ENCODE results near the gene OPRD1.

OPRD1 gene

DNA sequence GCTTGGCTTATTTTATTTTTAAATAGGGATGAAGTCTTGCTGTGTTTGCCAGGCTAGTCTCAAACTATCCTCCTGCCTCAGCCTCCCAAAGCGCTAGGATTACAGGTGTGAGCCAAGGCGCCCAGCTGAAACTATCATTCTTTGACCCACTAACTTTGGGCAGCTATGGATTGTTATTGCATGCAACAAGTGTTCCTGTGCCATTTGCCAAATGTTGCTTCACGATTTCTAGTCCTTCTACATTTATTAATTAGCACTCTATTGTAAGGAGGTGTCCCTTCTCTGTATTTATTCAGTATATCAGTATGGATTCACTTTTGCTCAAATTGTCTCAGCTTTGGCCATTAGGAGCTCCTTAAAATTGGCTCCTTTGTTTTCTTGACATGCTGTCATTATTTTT, 38.9 kb upstream of the OPRD1 start:
- peaks cover 6% of the 10 kb centered on the region for H3K4me1 ChIP-seq (ENCODE audit: control insufficient read depth, insufficient read depth, low read depth, low read length)
- H2BK5ac ChIP-seq (ENCODE audit: low read depth, low read length, poor library complexity, severe bottlenecking), result no peak overlapping the region
- H3K4ac ChIP-seq (ENCODE audit: low read depth in 1 of 2, low read length in 2 of 2), result no peak overlapping the region
- WGBS, result 100% methylated on average over 3 of the region's 3 CpGs
- no peak overlapping the region for H4K8ac ChIP-seq (ENCODE audit: low read length)
- H2BK120ac ChIP-seq (ENCODE audit: low read depth, low read length), result no peak overlapping the region
- H4K91ac ChIP-seq (ENCODE audit: low read length), result no peak overlapping the region
- no peak overlapping the region for H2AK5ac ChIP-seq (ENCODE audit: low read length, severe bottlenecking)
- H3K18ac ChIP-seq (ENCODE audit: low read depth in 1 of 2, low read length in 2 of 2), result no peak overlapping the region
- H3K9ac ChIP-seq (ENCODE audit: low read length), result no peak overlapping the region
- H2BK15ac ChIP-seq (ENCODE audit: low read depth, poor library complexity, severe bottlenecking), result no peak overlapping the region
- peaks cover 15% of the 10 kb centered on the region for H3K79me1 ChIP-seq (replicated peaks; ENCODE audit: low read length, poor library complexity, severe bottlenecking)
- H3K23ac ChIP-seq (ENCODE audit: low read length in 2 of 2), result no peak overlapping the region
- no peaks in the 10 kb centered on the region for H3K27me3 ChIP-seq (ENCODE audit: control insufficient read depth in 1 of 2, insufficient read depth in 1 of 2, low read length in 2 of 2)
- no peak for DNase-seq
- no peak overlapping the region for H3K4me3 ChIP-seq (ENCODE audit: insufficient read depth in 1 of 2, low read depth in 1 of 2, low read length in 2 of 2)
- H3K4me2 ChIP-seq (ENCODE audit: low read length, poor library complexity, severe bottlenecking), result no peak overlapping the region
- H3K36me3 ChIP-seq (ENCODE audit: control insufficient read depth in 1 of 2, insufficient read depth in 2 of 2, low read depth in 1 of 2, low read length in 2 of 2), result peaks cover 25 to 54% of the 10 kb centered on the region in 2 experiments
- no peak overlapping the region for H3K27ac ChIP-seq (ENCODE audit: low read length, poor library complexity, severe bottlenecking)
- H2BK12ac ChIP-seq (ENCODE audit: low read length in 2 of 2), result no peak overlapping the region
- H2AFZ ChIP-seq (ENCODE audit: low read depth, low read length), result no peak overlapping the region
- no peaks in the 10 kb centered on the region for H3K9me3 ChIP-seq (ENCODE audit: control insufficient read depth, low read length)
- H3K14ac ChIP-seq (ENCODE audit: low read length in 2 of 2), result no peak overlapping the region

DNA sequence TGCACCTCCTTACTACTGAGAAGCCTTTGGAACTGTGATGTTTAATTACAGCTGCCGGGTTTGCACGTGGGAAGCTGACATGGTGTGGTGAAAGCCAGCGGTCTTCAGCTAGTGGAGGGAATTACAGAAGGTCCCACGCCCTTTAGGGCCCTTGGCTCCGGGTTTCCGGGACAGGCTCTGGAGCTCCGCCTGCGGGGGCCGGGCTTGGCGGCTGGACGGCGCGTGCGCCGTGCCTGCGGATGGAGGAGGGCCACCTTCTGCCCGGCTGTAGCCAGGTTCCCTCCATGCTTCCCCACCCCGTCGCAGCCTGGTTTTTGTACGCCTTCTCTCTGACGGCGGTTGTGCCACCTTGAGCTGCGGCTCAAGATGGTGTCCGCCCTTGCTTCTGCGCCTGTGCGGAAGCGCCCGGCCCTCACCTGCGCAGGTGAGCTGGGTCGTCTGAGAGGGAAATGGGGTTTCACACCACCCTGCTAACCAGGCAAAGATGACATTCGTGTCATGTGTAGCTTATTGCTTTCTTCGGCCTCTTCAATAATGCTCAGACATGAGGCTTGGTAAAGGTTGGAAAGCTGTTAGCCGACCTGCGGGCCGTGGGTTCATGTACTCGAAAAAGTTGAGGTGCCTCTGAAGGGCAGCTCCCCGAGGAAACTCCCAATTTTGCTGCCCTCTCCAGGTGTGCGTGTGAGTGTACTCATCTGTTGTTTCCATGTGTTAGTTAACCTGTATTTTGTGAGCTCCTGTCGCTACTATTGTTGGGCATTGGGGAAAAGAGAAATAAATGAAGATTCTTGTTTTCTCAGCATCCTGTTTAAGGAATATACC, 36.6 kb upstream of the OPRD1 start:
- DNase-seq, result no peak
- Histone ChIP-seq H3K27ac (ENCODE audit: low read length, poor library complexity, severe bottlenecking) (no peak overlapping the region), H2AK5ac (ENCODE audit: low read length, severe bottlenecking) (no peak overlapping the region), H2BK12ac (ENCODE audit: low read length in 2 of 2) (peak overlapping the region in 1 of 2 experiments; percentile 23), H3K9me3 (ENCODE audit: control insufficient read depth, low read length) (no peaks in the 10 kb centered on the region), H3K14ac (ENCODE audit: low read length in 2 of 2) (no peak overlapping the region), H3K4me2 (ENCODE audit: low read length, poor library complexity, severe bottlenecking) (no peak overlapping the region), H2BK15ac (ENCODE audit: low read depth, poor library complexity, severe bottlenecking) (no peak overlapping the region), H3K36me3 (ENCODE audit: control insufficient read depth in 1 of 2, insufficient read depth in 2 of 2, low read depth in 1 of 2, low read length in 2 of 2) (peaks cover 23 to 35% of the 10 kb centered on the region in 2 experiments), H3K4me3 (ENCODE audit: insufficient read depth in 1 of 2, low read depth in 1 of 2, low read length in 2 of 2) (peak overlapping the region in 1 of 2 experiments; percentile 82), H3K23ac (ENCODE audit: low read length in 2 of 2) (peak overlapping the region in 1 of 2 experiments; percentile 77), H2BK120ac (ENCODE audit: low read depth, low read length) (no peak overlapping the region), H4K8ac (ENCODE audit: low read length) (no peak overlapping the region), H3K4me1 (ENCODE audit: control insufficient read depth, insufficient read depth, low read depth, low read length) (peaks cover 6% of the 10 kb centered on the region), H4K91ac (ENCODE audit: low read length) (no peak overlapping the region), H3K4ac (ENCODE audit: low read depth in 1 of 2, low read length in 2 of 2) (no peak overlapping the region), H3K18ac (ENCODE audit: low read depth in 1 of 2, low read length in 2 of 2) (no peak overlapping the region), H2BK5ac (ENCODE audit: low read depth, low read length, poor library complexity, severe bottlenecking) (no peak overlapping the region), H3K79me1 (replicated peaks; ENCODE audit: low read length, poor library complexity, severe bottlenecking) (peaks cover 15% of the 10 kb centered on the region), H3K27me3 (ENCODE audit: control insufficient read depth in 1 of 2, insufficient read depth in 1 of 2, low read length in 2 of 2) (no peaks in the 10 kb centered on the region), H2AFZ (ENCODE audit: low read depth, low read length) (no peak overlapping the region), H3K9ac (ENCODE audit: low read length) (peak overlapping the region; percentile 81)
- WGBS, result 93% methylated on average over 39 of the region's 39 CpGs

GRCh38 chr1:28776341-28776740, 35.6 kb upstream of the OPRD1 start:
- Histone ChIP-seq H3K14ac (ENCODE audit: low read length in 2 of 2) (no peak overlapping the region), H3K4ac (ENCODE audit: low read depth in 1 of 2, low read length in 2 of 2) (no peak overlapping the region), H3K4me3 (ENCODE audit: insufficient read depth in 1 of 2, low read depth in 1 of 2, low read length in 2 of 2) (no peak overlapping the region), H2BK120ac (ENCODE audit: low read depth, low read length) (no peak overlapping the region), H3K18ac (ENCODE audit: low read depth in 1 of 2, low read length in 2 of 2) (no peak overlapping the region), H3K27me3 (ENCODE audit: control insufficient read depth in 1 of 2, insufficient read depth in 1 of 2, low read length in 2 of 2) (no peaks in the 10 kb centered on the region), H2BK12ac (ENCODE audit: low read length in 2 of 2) (no peak overlapping the region), H3K27ac (ENCODE audit: low read length, poor library complexity, severe bottlenecking) (no peak overlapping the region), H2BK5ac (ENCODE audit: low read depth, low read length, poor library complexity, severe bottlenecking) (no peak overlapping the region), H4K8ac (ENCODE audit: low read length) (no peak overlapping the region), H3K9ac (ENCODE audit: low read length) (no peak overlapping the region), H3K9me3 (ENCODE audit: control insufficient read depth, low read length) (no peaks in the 10 kb centered on the region), H3K4me1 (ENCODE audit: control insufficient read depth, insufficient read depth, low read depth, low read length) (peaks cover 6% of the 10 kb centered on the region), H2BK15ac (ENCODE audit: low read depth, poor library complexity, severe bottlenecking) (no peak overlapping the region), H4K91ac (ENCODE audit: low read length) (no peak overlapping the region), H2AK5ac (ENCODE audit: low read length, severe bottlenecking) (no peak overlapping the region), H3K79me1 (replicated peaks; ENCODE audit: low read length, poor library complexity, severe bottlenecking) (peaks cover 11% of the 10 kb centered on the region), H3K23ac (ENCODE audit: low read length in 2 of 2) (no peak overlapping the region), H2AFZ (ENCODE audit: low read depth, low read length) (no peak overlapping the region), H3K36me3 (ENCODE audit: control insufficient read depth in 1 of 2, insufficient read depth in 2 of 2, low read depth in 1 of 2, low read length in 2 of 2) (peaks cover 18 to 25% of the 10 kb centered on the region in 2 experiments), H3K4me2 (ENCODE audit: low read length, poor library complexity, severe bottlenecking) (no peak overlapping the region)
- DNase-seq, result no peak
- WGBS, result 98% methylated on average over 17 of the region's 17 CpGs

- Histone ChIP-seq H2BK120ac (ENCODE audit: low read depth, low read length) (no peak overlapping the region), H3K9me3 (ENCODE audit: control insufficient read depth, low read length) (no peaks in the 10 kb centered on the region), H2AFZ (ENCODE audit: low read depth, low read length) (no peak overlapping the region), H3K36me3 (ENCODE audit: control insufficient read depth in 1 of 2, insufficient read depth in 2 of 2, low read depth in 1 of 2, low read length in 2 of 2) (peaks cover 11 to 18% of the 10 kb centered on the region in 2 experiments), H4K91ac (ENCODE audit: low read length) (no peak overlapping the region), H2AK5ac (ENCODE audit: low read length, severe bottlenecking) (no peak overlapping the region), H3K4me1 (ENCODE audit: control insufficient read depth, insufficient read depth, low read depth, low read length) (no peaks in the 10 kb centered on the region), H3K27ac (ENCODE audit: low read length, poor library complexity, severe bottlenecking) (no peak overlapping the region), H2BK12ac (ENCODE audit: low read length in 2 of 2) (no peak overlapping the region), H2BK15ac (ENCODE audit: low read depth, poor library complexity, severe bottlenecking) (no peak overlapping the region), H3K79me1 (replicated peaks; ENCODE audit: low read length, poor library complexity, severe bottlenecking) (peaks cover 11% of the 10 kb centered on the region), H3K4me3 (ENCODE audit: insufficient read depth in 1 of 2, low read depth in 1 of 2, low read length in 2 of 2) (no peak overlapping the region), H3K4ac (ENCODE audit: low read depth in 1 of 2, low read length in 2 of 2) (no peak overlapping the region), H3K23ac (ENCODE audit: low read length in 2 of 2) (no peak overlapping the region), H3K9ac (ENCODE audit: low read length) (no peak overlapping the region), H3K4me2 (ENCODE audit: low read length, poor library complexity, severe bottlenecking) (no peak overlapping the region), H2BK5ac (ENCODE audit: low read depth, low read length, poor library complexity, severe bottlenecking) (no peak overlapping the region), H3K18ac (ENCODE audit: low read depth in 1 of 2, low read length in 2 of 2) (no peak overlapping the region), H4K8ac (ENCODE audit: low read length) (no peak overlapping the region), H3K27me3 (ENCODE audit: control insufficient read depth in 1 of 2, insufficient read depth in 1 of 2, low read length in 2 of 2) (no peaks in the 10 kb centered on the region), H3K14ac (ENCODE audit: low read length in 2 of 2) (no peak overlapping the region)
- no peak for DNase-seq
- 96% methylated on average over 2 of the region's 2 CpGs for WGBS
Measured at GRCh38 chr1:28778021-28778420, 33.9 kb upstream of the OPRD1 start.

Measured in mesenchymal stem cell (in vitro differentiated cells and primary cell).